Activated CD4-positive, alpha-beta T cell treated with anti-CD3 and anti-CD28 coated beads for 36 hours (primary cell): Measurements from ENCODE around the gene C12orf42. TPM values are rescaled to one million over a fixed set of nuclear protein-coding genes. Genes with fewer than 3 reads are reported as not detected.

Source experiments
- ATAC-seq: fragments of 200-7000 bp; cut with Tn5 transposase; one replicate; pipeline ENCODE4 v1.10.0; 2021; ENCODE audit warnings: mild to moderate bottlenecking, moderate library complexity
- CTCF ChIA-PET: fragments of 350-600 bp; sonication (Branson Sonifier 250); formaldehyde crosslinking; loops from one replicate; lab custom pipeline; 2021; ENCODE audit warnings: antibody characterized with exemption; lab: Charles Lee
- POLR2A ChIA-PET: fragments of 350-600 bp; sonication (Branson Sonifier 250); formaldehyde crosslinking; loops from one replicate; lab custom pipeline; 2021; ENCODE audit warnings: antibody characterized with exemption, inconsistent platforms; lab: Charles Lee
- DNase-seq: peaks from one replicate; pipeline ENCODE4 v3.0.0-alpha.2; 2020
- H3K27ac Mint-ChIP-seq: one replicate; pipeline ENCODE4 v1.8.0; 2021; ENCODE audit warnings: mixed read lengths
- H3K27me3 Mint-ChIP-seq: one replicate; pipeline ENCODE4 v1.8.0; 2021; ENCODE audit warnings: mixed read lengths
- H3K36me3 Mint-ChIP-seq: one replicate; pipeline ENCODE4 v1.8.0; 2021; ENCODE audit warnings: low read depth, mixed read lengths
- H3K4me1 Mint-ChIP-seq: one replicate; pipeline ENCODE4 v1.8.0; 2021; ENCODE audit warnings: mixed read lengths
- H3K4me3 Mint-ChIP-seq: one replicate; pipeline ENCODE4 v1.8.0; 2021; ENCODE audit warnings: mild to moderate bottlenecking, moderate library complexity, mixed read lengths
- H3K9me3 Mint-ChIP-seq: one replicate; pipeline ENCODE4 v1.8.0; 2021; ENCODE audit warnings: low read depth, mixed read lengths
- intact Hi-C, 2 experiments: fragments of 100-400 bp; cut with DNase I in 1 of 2; cut with micrococcal nuclease in 1 of 2; formaldehyde crosslinking; loops; one replicate each; pipeline versions ENCODE4 v1.14.2 to v1.15.1; 2022 to 2024; cut with DNase I, micrococcal nuclease
- total RNA-seq, 2 experiments: library from RNA; stranded (reverse); gene quantifications; one replicate each; pipeline ENCODE4 v1.2.3, GENCODE V29; 2021

C12orf42 gene
- under 1 TPM in 1 of 2 experiments, not detected in 1; 0.23 TPM for total RNA-seq

- Mint-ChIP-seq H3K36me3 (no peaks in the 10 kb centered on the region), H3K27ac (no peak within 1 kb of the TSS)
- CTCF ChIA-PET = interaction anchor here (0.6 to 2.0 kb wide), 2 partner anchors 51 to 68 kb away, joined by 3 to 12 read pairs; no protein-coding TSS in a partner anchor
Observed at GRCh38 chr12:103495469-103496456, at the start of gene C12orf42. TSS of gene C12orf42 (minus strand) at chr12:103495968. CDS start at chr12:103478426, 17,542 bp downstream.

DNA sequence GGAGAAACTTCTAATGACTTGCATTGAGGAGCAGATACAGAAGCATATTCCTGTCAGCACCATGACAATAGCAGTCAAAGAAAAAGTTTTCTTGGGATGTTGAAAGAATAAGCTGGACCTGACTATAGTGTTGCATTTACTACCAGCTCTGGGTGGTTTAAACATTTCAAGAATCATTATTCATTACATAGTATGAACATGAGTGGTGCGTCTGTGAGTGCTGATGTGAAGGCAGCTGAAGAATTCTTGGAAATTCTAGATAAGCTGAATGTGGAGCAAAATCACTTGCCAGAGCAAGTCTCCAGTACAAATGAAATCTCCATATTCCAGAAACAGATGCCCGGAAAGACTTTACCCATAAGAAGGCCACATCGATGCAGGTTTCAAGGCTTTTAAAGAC, 46.3 kb upstream of the C12orf42 start:
- H3K27me3 Mint-ChIP-seq = peaks cover 8% of the 10 kb centered on the region
- intact Hi-C loops = no loop called here
- no peak overlapping the region for H3K4me3 Mint-ChIP-seq
- no peaks in the 10 kb centered on the region for H3K9me3 Mint-ChIP-seq
- ChIA-PET POLR2A (no interaction called here), CTCF (interaction anchor here (1.5 kb wide), 1 partner anchor 593 kb away, joined by 4 read pairs; no protein-coding TSS in a partner anchor)
- no peak overlapping the region for H3K27ac Mint-ChIP-seq
- H3K36me3 Mint-ChIP-seq = no peaks in the 10 kb centered on the region
- H3K4me1 Mint-ChIP-seq = peaks cover 8% of the 10 kb centered on the region
- ATAC-seq (no peak), DNase-seq (no peak)

More at GRCh38 chr12:103495469-103496456, at the start of gene C12orf42:
- Mint-ChIP-seq H3K4me3 (peak within 1 kb of the TSS; percentile 58), H3K9me3 (peaks cover 7% of the 10 kb centered on the region), H3K27me3 (peaks cover 36% of the 10 kb centered on the region), H3K4me1 (peaks cover 23% of the 10 kb centered on the region)
- POLR2A ChIA-PET = no interaction called here
- intact Hi-C loops = loop anchor here (1.0 to 5.0 kb wide), 3 partner anchors 53 to 543 kb away; no protein-coding TSS in a partner anchor
- ATAC-seq = peak; percentile 47
- DNase-seq = peak; percentile 67

GRCh38 chr12:103540319-103540718, 44.6 kb upstream of the C12orf42 start:
- peaks cover 3% of the 10 kb centered on the region for H3K27me3 Mint-ChIP-seq
- no peaks in the 10 kb centered on the region for H3K9me3 Mint-ChIP-seq
- peaks cover 8% of the 10 kb centered on the region for H3K4me1 Mint-ChIP-seq
- intact Hi-C loops = no loop called here
- POLR2A ChIA-PET = no interaction called here
- CTCF ChIA-PET = no interaction called here
- H3K27ac Mint-ChIP-seq = no peak overlapping the region
- no peak overlapping the region for H3K4me3 Mint-ChIP-seq
- ATAC-seq (no peak), DNase-seq (no peak)
- H3K36me3 Mint-ChIP-seq = no peaks in the 10 kb centered on the region

DNA sequence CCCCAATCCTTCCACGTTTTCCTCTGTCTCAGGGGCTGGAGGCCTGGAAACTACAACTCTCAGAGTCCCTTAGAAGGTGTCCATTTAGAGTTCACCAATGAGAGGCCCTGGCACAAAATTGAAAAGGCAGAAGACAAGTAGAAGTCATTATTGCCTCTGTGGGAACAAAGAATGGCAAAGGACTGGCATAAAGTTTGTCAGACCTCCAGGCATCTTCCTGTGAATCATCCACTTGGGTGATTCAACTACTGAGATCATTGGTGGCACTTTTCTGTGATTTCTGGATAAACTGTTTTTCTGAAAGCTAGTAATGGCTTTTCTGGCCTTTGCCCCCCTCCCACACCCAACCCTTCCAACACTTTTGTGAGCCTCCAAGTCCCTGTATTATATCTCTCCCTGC, 42.6 kb upstream of the C12orf42 start:
- ChIA-PET POLR2A (no interaction called here), CTCF (interaction anchor here (1.4 kb wide), 1 partner anchor 8 kb away, joined by 4 read pairs; no protein-coding TSS in a partner anchor)
- H3K27me3 Mint-ChIP-seq = peaks cover 3% of the 10 kb centered on the region
- ATAC-seq (peak; percentile 49), DNase-seq (no peak)
- intact Hi-C loops = no loop called here
- peaks cover 8% of the 10 kb centered on the region for H3K4me1 Mint-ChIP-seq
- H3K36me3 Mint-ChIP-seq = no peaks in the 10 kb centered on the region
- H3K4me3 Mint-ChIP-seq = no peak overlapping the region
- H3K9me3 Mint-ChIP-seq = no peaks in the 10 kb centered on the region
- no peak overlapping the region for H3K27ac Mint-ChIP-seq

GRCh38 chr12:103530307-103531066, 34.7 kb upstream of the C12orf42 start:
- ATAC-seq (peak; percentile 33), DNase-seq (peak; percentile 10)
- intact Hi-C loops = no loop called here
- H3K27me3 Mint-ChIP-seq = peaks cover 10% of the 10 kb centered on the region
- CTCF ChIA-PET = interaction anchor here (0.6 to 1.3 kb wide), 2 partner anchors 91 to 582 kb away, joined by 3 to 5 read pairs; no protein-coding TSS in a partner anchor
- H3K4me3 Mint-ChIP-seq = no peak overlapping the region
- peaks cover 2% of the 10 kb centered on the region for H3K4me1 Mint-ChIP-seq
- no peaks in the 10 kb centered on the region for H3K36me3 Mint-ChIP-seq
- no peak overlapping the region for H3K27ac Mint-ChIP-seq
- no peaks in the 10 kb centered on the region for H3K9me3 Mint-ChIP-seq
- POLR2A ChIA-PET = no interaction called here

- peaks cover 10% of the 10 kb centered on the region for H3K27me3 Mint-ChIP-seq
- no peaks in the 10 kb centered on the region for H3K9me3 Mint-ChIP-seq
- H3K36me3 Mint-ChIP-seq = no peaks in the 10 kb centered on the region
- peaks cover 2% of the 10 kb centered on the region for H3K4me1 Mint-ChIP-seq
- ATAC-seq (no peak), DNase-seq (no peak)
- POLR2A ChIA-PET = no interaction called here
- intact Hi-C loops = no loop called here
- no peak overlapping the region for H3K27ac Mint-ChIP-seq
- CTCF ChIA-PET = interaction anchor here (1.3 kb wide), 1 partner anchor 581 kb away, joined by 5 read pairs; no protein-coding TSS in a partner anchor
- no peak overlapping the region for H3K4me3 Mint-ChIP-seq
Observed at GRCh38 chr12:103529306-103529705, 33.5 kb upstream of the C12orf42 start.

DNA sequence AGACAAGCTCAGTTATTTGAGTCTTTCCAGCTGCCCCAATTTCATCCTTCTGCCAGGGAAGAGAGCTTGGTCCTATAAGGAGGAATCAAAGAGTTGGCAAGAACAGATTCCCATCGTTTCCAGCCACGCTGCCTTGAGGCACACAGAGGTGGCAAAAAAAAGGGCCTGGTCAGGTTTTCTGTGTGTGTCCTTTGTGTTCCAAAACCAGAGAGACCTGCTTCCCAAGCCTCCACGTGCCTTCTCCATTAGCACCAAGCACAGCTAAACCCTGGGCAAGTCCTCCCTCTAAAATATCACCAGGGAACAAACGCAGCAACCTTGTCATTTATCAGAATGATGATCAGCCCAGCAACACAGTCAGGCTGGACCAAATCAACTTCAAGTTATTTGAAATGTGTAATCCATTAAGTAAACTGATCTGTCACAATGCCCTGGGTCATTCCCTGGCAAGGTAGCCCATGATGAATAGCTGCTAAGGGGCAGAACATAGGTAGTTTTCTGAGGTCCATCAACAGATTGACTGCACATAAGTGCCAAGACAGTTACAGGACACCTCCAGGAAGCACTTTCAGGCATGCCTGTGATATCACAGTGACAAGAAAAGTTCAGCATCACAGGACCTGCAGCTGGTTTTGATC, 28.6 kb upstream of the C12orf42 start:
- Mint-ChIP-seq H3K27me3 (peaks cover 2% of the 10 kb centered on the region), H3K36me3 (no peaks in the 10 kb centered on the region), H3K9me3 (no peaks in the 10 kb centered on the region), H3K27ac (no peak overlapping the region), H3K4me1 (no peaks in the 10 kb centered on the region), H3K4me3 (no peak overlapping the region)
- no peak for DNase-seq
- no peak for ATAC-seq
- CTCF ChIA-PET = no interaction called here
- POLR2A ChIA-PET = no interaction called here
- intact Hi-C loops = no loop called here

DNA sequence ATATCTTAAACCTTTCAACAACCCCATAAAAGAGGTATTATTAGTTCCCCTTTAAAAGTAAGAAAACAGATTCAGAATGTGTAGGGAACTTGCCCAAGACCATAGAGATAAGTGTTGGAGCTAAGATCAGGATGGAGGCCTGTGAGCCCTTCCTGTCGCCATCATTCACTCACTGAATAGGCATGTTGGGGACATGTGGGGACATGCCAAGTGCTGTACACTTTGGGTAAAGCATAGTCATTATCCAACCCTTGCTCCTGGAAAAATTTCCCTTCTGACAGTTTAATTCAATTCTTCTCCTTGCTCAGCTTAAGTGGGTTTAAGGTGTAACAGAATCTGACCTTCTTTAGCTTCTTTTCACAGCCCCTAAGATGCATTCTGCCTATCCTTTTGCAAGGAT, 28.0 kb upstream of the C12orf42 start:
- ChIA-PET POLR2A (no interaction called here), CTCF (interaction anchor here (0.7 kb wide), 1 partner anchor 11 kb away, joined by 3 read pairs; no protein-coding TSS in a partner anchor)
- ATAC-seq (no peak), DNase-seq (no peak)
- no peaks in the 10 kb centered on the region for H3K9me3 Mint-ChIP-seq
- H3K4me3 Mint-ChIP-seq = no peak overlapping the region
- H3K4me1 Mint-ChIP-seq = no peaks in the 10 kb centered on the region
- H3K27me3 Mint-ChIP-seq = no peaks in the 10 kb centered on the region
- H3K36me3 Mint-ChIP-seq = no peaks in the 10 kb centered on the region
- H3K27ac Mint-ChIP-seq = no peak overlapping the region
- intact Hi-C loops = no loop called here

DNA sequence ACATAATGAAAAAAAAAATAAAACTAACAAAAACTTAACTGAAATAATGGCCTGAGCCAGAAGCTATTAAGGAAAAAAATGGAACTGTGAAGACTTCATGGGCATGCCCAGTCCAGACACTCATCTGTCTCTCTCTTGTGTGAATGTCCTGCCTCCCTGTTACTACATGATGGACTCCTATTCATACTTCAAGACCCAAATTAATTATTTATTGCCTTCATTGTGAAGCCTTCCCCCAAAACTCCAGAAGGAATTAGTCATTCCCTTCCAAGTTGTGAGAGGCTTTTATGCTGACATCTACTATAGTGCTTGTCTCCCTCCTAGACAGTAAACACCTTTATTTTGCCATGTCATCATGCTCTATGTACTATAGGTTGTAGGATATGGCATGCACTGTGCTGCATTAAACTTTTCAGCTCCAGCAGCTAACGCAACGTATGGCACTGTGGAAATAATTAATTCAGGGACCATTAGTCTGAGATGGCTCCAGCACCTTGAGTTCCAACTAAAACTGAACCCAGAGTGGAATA, 25.0 kb upstream of the C12orf42 start:
- POLR2A ChIA-PET = no interaction called here
- Mint-ChIP-seq H3K9me3 (no peaks in the 10 kb centered on the region), H3K27me3 (no peaks in the 10 kb centered on the region), H3K4me3 (no peak overlapping the region), H3K36me3 (no peaks in the 10 kb centered on the region), H3K27ac (no peak overlapping the region), H3K4me1 (no peaks in the 10 kb centered on the region)
- DNase-seq (no peak), ATAC-seq (no peak)
- CTCF ChIA-PET = no interaction called here
- intact Hi-C loops = no loop called here

DNA sequence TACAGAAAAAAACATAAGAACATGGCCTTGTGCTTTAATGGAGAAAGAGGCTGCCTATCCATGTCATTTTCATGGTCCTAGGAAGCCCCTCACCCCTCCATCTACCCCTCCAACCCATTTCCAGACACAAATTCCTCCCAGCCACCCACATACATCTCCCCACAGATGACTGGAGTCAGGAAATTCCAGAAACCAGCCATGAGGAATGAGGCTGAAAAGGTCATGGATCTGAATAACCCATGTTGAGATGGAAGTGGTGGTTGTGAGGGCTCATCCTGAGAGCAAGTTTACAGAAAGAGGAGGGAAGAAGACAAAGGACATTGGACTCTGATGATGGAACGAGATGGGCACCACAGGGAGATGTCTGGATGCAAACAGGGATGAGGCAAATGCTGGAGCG, 23.9 kb upstream of the C12orf42 start:
- ATAC-seq = no peak
- Mint-ChIP-seq H3K36me3 (no peaks in the 10 kb centered on the region), H3K4me3 (no peak overlapping the region), H3K4me1 (no peaks in the 10 kb centered on the region), H3K27ac (no peak overlapping the region), H3K9me3 (no peaks in the 10 kb centered on the region), H3K27me3 (no peaks in the 10 kb centered on the region)
- ChIA-PET POLR2A (no interaction called here), CTCF (no interaction called here)
- DNase-seq = no peak
- intact Hi-C loops = no loop called here

GRCh38 chr12:103518899-103519298, 23.1 kb upstream of the C12orf42 start:
- Mint-ChIP-seq H3K27me3 (no peaks in the 10 kb centered on the region), H3K4me1 (no peaks in the 10 kb centered on the region), H3K4me3 (no peak overlapping the region), H3K36me3 (no peaks in the 10 kb centered on the region), H3K9me3 (no peaks in the 10 kb centered on the region), H3K27ac (no peak overlapping the region)
- ATAC-seq = no peak
- intact Hi-C loops = no loop called here
- no peak for DNase-seq
- ChIA-PET POLR2A (no interaction called here), CTCF (no interaction called here)
